Neuron (in vitro differentiated cells): ENCODE measurements around the gene RASSF7.

Source experiments
- H2AFZ ChIP-seq: one replicate; pipeline ENCODE4 v1.6.1; 2013; ENCODE audit warnings: low read depth, mild to moderate bottlenecking, inconsistent platforms, low read length, moderate library complexity
- H3K27me3 ChIP-seq: one replicate; pipeline ENCODE4 v1.6.1; 2013; ENCODE audit warnings: low read length; ENCODE audit not compliant: insufficient read depth
- H3K36me3 ChIP-seq: one replicate; pipeline ENCODE4 v1.6.1; 2013; ENCODE audit warnings: low read length; ENCODE audit not compliant: insufficient read depth
- H3K4me1 ChIP-seq: one replicate; pipeline ENCODE4 v1.6.1; 2013; ENCODE audit warnings: low read length; ENCODE audit not compliant: insufficient read depth
- H3K4me3 ChIP-seq: 2 replicates; pipeline ENCODE4 v1.5.1; 2013; ENCODE audit warnings: mild to moderate bottlenecking, low read length, moderate library complexity
- H3K9me3 ChIP-seq: one replicate; pipeline ENCODE4 v1.6.1; 2013; ENCODE audit warnings: low read length

RASSF7 gene

DNA sequence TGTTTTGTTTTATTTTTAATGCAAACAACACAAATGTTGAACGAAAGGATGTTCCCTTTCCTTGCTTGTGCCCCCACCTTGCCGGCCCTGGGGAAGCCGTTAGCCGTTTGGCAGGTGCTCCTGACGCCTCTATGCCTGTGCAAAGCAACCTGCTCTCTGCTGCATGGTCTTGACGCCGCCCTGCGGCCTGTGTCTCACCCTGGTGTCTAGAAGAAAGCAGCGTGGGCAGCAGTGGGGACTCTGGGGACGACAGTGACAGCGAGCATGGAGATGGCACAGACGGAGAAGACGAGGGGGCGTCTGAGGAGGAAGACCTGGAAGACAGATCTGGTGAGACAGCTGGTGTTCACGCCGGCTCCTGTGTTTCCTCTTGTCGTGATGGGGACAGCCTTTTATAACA, 21.0 kb downstream of the RASSF7 start:
- Histone ChIP-seq H3K4me3 (no peak overlapping the region), H2AFZ (no peak overlapping the region), H3K27me3 (no peaks in the 10 kb centered on the region), H3K36me3 (peaks cover 34% of the 10 kb centered on the region), H3K9me3 (no peaks in the 10 kb centered on the region), H3K4me1 (peaks cover 22% of the 10 kb centered on the region)

DNA sequence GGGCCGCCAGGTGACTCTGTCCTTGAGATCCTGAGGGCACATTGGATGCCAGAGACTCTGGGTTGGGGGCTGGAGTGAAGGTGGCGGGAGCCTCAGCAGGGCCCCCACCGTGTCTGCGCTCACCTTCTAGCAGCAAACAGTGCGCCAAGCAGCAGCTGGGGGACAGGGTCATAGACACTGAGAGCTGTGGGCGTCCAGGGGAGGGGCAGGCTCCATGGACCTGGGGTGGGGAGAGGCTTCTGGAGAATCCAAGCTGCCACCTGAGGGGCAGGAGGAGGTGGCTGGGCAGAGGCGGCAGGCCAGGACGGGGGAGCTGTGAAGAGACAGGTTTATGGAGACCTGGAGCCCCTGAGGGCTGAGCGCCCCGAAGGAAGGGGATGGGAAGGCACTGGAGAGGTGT, 23.5 kb downstream of the RASSF7 start:
- Histone ChIP-seq H3K27me3 (no peaks in the 10 kb centered on the region), H3K4me3 (no peak overlapping the region), H3K36me3 (peaks cover 49% of the 10 kb centered on the region), H2AFZ (no peak overlapping the region), H3K9me3 (no peaks in the 10 kb centered on the region), H3K4me1 (peaks cover 5% of the 10 kb centered on the region)

DNA sequence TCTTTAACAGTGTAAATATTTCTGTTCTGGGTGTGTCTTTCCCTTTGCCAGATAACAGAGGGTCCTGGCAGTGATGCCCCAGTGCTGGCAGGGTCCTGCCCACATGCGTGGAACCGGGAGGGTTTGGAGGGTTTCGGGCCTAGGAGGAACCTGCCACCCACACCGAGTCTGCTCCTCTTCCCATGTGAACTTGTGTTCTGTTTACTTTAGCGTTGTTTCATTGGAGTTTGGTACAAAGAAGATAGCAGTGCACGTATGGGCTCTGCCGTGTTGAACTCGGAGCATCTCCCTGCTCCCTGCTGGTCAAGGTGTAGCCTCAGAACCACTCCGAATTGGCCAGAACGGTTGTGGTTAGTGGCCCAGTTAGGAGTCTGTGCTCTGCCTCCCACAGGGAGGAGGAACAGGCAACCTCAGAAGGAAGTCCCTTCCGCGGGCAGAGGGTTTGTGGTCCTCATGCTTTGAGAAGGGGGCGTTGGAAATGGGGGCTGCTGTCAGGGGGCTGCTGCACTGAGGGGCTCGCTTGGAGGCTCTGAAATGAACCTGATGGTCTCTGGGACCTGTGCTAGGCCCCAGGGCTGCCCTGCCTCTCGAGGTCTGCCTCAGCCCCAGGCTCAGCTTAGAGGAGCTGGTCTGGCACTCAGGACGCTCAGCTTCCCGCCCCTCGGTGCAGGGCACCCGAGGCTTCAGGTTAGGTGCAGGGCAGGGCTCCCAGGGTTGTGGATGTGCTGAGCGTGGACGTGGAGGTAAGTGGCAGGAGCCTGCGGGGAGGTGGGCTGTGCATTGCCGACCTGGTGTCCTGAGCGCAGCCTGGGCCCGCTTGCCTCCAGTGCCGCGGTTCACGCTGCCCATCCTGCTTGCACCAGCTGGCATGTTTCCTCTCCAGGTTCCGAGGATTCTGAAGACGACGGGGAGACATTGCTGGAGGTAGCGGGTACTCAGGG, 25.9 kb downstream of the RASSF7 start:
- H3K36me3 ChIP-seq, result peaks cover 66% of the 10 kb centered on the region
- H2AFZ ChIP-seq, result no peak overlapping the region
- H3K4me3 ChIP-seq, result no peak overlapping the region
- no peaks in the 10 kb centered on the region for H3K27me3 ChIP-seq
- H3K9me3 ChIP-seq, result no peaks in the 10 kb centered on the region
- H3K4me1 ChIP-seq, result no peaks in the 10 kb centered on the region

DNA sequence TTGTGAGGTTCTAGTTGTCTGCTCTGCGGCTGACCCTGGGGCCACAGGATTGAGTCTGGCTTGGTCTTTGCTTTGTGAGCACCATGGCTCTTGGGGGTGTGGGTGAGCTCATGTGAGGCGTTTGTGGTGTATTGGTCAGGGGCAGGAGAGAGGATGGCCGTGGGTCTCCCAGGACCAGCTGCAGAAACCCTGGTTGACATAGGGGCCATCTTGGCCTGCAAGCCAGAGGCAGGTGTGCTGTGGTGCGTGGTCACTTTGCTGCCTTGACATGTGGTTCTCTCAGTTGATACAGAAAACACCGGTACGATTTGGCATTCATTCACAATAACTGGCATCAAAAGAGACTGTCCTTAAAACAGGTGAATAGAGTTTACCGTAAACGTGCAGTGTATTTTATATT, 26.8 kb downstream of the RASSF7 start:
- Histone ChIP-seq H3K4me3 (no peak overlapping the region), H3K36me3 (peaks cover 67% of the 10 kb centered on the region), H3K27me3 (no peaks in the 10 kb centered on the region)

DNA sequence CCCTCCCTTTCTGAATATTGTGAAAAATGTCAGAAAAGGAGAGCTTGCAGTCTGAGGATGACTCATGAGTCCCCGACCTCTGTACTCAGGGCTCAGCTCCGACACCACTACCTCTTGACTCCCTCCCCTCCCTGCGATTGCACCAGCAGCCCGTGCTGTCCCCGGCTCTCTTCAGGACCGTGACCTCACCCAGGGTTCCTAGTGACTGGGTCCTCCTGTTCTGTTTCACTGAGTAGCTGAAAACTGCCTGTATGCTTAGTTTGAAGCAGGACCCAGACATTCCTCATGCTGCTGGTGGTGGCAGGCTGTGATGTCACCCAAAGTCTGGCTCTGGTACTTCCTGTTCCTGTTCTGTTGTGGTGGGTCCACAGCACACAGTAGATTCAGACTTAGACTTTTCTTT, 27.2 kb downstream of the RASSF7 start:
- H3K36me3 ChIP-seq, result peaks cover 72% of the 10 kb centered on the region

More for the DNA sequence above, 26.8 kb downstream of the RASSF7 start:
- Histone ChIP-seq H3K9me3 (no peaks in the 10 kb centered on the region), H2AFZ (no peak overlapping the region), H3K4me1 (no peaks in the 10 kb centered on the region)

DNA sequence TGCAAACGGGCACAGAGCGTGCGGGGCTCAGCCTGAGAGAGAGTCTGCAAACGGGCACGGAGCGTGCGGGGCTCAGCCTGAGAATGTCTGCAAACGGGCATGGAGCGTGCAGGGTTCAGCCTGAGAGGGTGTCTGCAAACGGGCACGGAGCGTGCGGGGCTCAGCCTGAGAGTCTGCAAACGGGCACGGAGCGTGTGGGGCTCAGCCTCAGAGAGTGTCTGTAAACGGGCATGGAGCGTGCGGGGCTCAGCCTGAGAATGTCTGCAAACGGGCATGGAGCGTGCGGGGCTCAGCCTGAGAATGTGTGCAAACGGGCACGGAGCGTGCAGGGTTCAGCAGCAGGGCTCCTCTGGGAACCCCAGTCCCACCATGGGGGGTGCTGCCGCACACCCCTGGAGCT, 29.0 kb downstream of the RASSF7 start:
- H3K4me1 ChIP-seq, result no peaks in the 10 kb centered on the region
- H2AFZ ChIP-seq, result no peak overlapping the region
- H3K9me3 ChIP-seq, result no peaks in the 10 kb centered on the region
- no peak overlapping the region for H3K4me3 ChIP-seq
- peaks cover 74% of the 10 kb centered on the region for H3K36me3 ChIP-seq
- no peaks in the 10 kb centered on the region for H3K27me3 ChIP-seq

More for the DNA sequence above, 27.2 kb downstream of the RASSF7 start:
- H3K4me3 ChIP-seq, result no peak overlapping the region
- H3K4me1 ChIP-seq, result no peaks in the 10 kb centered on the region
- no peak overlapping the region for H2AFZ ChIP-seq
- no peaks in the 10 kb centered on the region for H3K9me3 ChIP-seq
- H3K27me3 ChIP-seq, result no peaks in the 10 kb centered on the region

DNA sequence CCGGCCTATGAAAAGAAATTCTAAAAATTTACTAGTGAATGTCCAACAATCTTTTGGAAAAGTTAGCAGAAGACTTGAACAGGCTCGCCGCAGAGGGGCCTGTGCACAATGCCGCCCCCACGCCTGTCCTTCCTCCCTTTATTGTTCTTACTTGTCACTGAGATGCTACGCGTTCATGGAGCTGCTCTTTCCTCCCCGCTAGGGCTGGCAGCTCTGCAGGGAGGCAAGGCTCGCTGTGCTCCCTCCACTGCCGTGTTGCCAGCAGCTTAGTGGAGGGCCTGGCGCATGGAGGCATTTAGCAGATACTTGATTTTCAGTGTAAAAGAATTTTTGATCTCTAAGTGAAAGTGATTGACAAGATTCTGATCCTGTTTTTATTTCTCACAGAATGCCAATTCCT, 30.2 kb downstream of the RASSF7 start:
- Histone ChIP-seq H3K4me1 (no peaks in the 10 kb centered on the region), H3K9me3 (no peaks in the 10 kb centered on the region), H3K36me3 (peaks cover 84% of the 10 kb centered on the region), H2AFZ (no peak overlapping the region), H3K27me3 (no peaks in the 10 kb centered on the region), H3K4me3 (no peak overlapping the region)

DNA sequence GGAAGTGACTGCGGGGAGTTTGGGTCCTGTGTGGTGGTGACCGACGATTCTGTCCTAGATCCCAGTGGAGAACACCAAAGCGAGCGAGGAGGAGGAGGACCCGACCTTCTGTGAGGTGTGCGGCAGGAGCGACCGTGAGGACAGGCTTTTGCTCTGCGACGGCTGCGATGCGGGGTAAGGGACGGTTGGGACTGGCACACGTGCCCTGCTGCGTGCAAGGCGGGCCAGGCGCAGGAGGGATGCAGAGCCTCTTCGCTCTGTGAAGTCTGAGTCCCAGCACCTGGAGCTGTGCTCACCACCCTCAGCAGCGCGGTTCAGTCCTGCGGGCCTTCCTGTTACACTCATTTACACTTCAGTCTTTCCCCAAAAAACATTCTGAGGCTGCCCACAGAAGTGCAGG, 31.7 kb downstream of the RASSF7 start:
- no peaks in the 10 kb centered on the region for H3K9me3 ChIP-seq
- H2AFZ ChIP-seq, result no peak overlapping the region
- H3K36me3 ChIP-seq, result peaks cover 83% of the 10 kb centered on the region
- H3K27me3 ChIP-seq, result no peaks in the 10 kb centered on the region
- H3K4me1 ChIP-seq, result no peaks in the 10 kb centered on the region
- no peak overlapping the region for H3K4me3 ChIP-seq

DNA sequence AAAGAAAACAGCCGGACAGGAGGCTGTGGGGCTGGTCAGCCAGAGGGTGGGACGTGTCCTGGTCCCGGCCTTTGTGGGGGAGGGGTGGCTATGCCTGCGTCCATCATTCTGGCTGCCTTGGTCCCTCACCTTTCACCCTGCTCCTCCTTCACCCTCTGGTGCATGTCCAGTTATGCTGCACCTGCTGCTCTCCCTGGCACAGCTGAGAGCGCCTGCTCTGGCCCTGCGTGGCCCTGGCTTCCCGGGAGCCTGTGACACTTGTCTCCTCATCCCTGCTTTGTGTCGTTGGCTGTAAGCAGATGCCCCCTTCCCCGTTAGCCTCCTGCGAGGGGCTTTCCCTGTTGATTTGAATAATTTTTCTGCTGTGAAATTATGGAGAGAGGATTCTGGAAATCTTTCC, 32.1 kb downstream of the RASSF7 start:
- Histone ChIP-seq H3K9me3 (no peaks in the 10 kb centered on the region), H3K4me3 (no peak overlapping the region), H3K4me1 (no peaks in the 10 kb centered on the region), H3K36me3 (peaks cover 82% of the 10 kb centered on the region), H2AFZ (no peak overlapping the region), H3K27me3 (no peaks in the 10 kb centered on the region)

DNA sequence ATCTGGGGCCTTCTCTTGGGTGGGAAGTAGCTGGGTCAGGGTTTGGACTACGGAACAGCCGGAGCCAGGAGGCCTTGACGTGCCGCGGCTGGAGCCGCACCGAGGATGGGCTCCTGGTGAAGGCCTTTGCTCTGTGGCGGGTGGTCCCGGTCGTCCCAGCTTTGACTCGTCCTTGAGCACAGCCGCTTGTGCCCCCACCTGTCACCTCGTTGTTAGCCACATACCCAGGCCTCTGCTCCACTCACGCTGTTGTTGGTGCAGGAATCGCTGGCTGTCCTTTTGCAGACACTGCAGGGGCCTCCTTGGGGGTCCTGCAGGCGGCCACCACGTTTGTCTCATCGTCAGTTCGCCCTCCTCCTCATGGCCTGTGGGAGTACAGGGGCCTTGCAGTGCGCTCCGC, 32.6 kb downstream of the RASSF7 start:
- no peak overlapping the region for H2AFZ ChIP-seq
- H3K4me3 ChIP-seq, result no peak overlapping the region
- no peaks in the 10 kb centered on the region for H3K9me3 ChIP-seq
- no peaks in the 10 kb centered on the region for H3K27me3 ChIP-seq
- no peaks in the 10 kb centered on the region for H3K4me1 ChIP-seq
- peaks cover 83% of the 10 kb centered on the region for H3K36me3 ChIP-seq

DNA sequence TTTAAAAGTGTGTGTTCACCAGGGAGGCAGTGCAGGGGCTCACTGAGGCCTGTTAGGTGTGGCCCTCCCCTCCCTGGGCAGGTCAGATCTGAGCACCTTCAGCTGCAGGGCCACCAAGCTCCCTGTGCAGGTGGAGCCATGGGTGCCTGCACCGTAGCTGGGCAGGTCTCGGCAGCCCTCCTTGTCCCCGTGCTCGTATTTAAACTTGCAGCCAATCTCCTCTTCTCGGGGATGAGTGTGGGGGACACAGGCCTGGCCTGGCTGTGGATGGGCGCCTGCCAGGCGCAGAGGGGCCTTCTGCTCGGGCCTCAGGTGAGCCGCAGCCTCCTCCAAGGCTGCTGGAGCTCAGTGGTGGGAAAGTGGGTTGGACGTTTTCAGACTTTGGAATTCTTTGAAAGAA, 34.6 kb downstream of the RASSF7 start:
- Histone ChIP-seq H3K9me3 (no peaks in the 10 kb centered on the region), H2AFZ (no peak overlapping the region), H3K27me3 (no peaks in the 10 kb centered on the region), H3K4me1 (no peaks in the 10 kb centered on the region), H3K36me3 (peaks cover 85% of the 10 kb centered on the region), H3K4me3 (no peak overlapping the region)

DNA sequence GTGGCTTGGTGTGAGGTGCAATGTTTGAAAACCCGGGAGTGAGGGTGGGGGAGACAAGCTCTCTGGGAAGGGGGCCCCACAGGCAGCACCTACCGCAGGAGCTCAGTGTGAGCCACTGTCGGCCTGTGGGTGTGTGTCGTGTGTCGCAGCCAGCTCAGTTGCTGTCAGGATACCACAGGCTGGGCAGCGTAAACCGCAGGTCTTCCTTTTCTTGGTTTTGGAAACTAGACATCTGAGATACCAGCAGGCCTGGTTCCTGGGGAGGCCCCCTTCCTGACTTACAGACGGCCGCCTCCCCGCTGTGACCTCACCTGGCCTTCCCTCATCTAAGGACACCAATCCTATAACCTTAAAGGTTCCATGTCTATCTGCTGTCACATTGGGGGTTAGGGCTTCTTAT, 35.6 kb downstream of the RASSF7 start:
- H2AFZ ChIP-seq, result no peak overlapping the region
- H3K9me3 ChIP-seq, result no peaks in the 10 kb centered on the region
- no peak overlapping the region for H3K4me3 ChIP-seq
- no peaks in the 10 kb centered on the region for H3K27me3 ChIP-seq
- no peaks in the 10 kb centered on the region for H3K4me1 ChIP-seq
- peaks cover 80% of the 10 kb centered on the region for H3K36me3 ChIP-seq

DNA sequence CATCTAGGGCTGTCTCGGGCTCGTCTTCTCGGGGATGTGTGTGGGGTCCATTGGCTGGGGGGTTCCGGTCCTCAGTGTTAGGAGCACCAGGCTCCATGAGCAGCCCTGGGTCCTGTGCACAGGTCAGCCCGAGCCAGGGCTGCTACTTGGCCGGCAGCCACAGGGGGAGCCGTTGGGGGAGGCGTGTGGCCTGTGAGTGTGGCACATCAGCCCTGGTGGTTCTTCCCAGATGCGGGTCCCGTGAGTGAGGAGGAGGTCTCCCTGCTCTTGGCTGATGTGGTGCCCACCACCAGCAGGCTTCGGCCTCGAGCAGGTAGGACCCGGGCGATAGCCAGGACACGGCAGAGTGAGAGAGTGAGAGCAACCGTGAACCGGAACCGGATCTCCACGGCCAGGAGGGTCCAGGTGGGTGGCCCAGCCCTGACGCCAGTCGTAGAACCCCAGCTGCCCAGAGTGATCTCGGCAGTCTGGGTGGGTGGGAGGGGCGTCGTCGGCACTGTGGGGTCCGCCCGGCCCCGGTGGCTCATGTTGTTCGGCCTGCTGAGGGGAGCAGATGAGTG, 36.5 kb downstream of the RASSF7 start:
- no peaks in the 10 kb centered on the region for H3K9me3 ChIP-seq

More for the DNA sequence above, 36.5 kb downstream of the RASSF7 start:
- H3K27me3 ChIP-seq, result no peaks in the 10 kb centered on the region
- H3K36me3 ChIP-seq, result peaks cover 83% of the 10 kb centered on the region
- no peaks in the 10 kb centered on the region for H3K4me1 ChIP-seq
- H3K4me3 ChIP-seq, result no peak overlapping the region
- no peak overlapping the region for H2AFZ ChIP-seq
